Natural killer cell treated with Interleukin-12 subunit alpha and Interleukin-12 subunit beta and Interleukin-15 and Interleukin-18, amount 100 ng/mL, for 72 hours (primary cell): ENCODE data around the gene C2CD4C. TPM values are rescaled to one million over a fixed set of nuclear protein-coding genes. Genes with fewer than 3 reads are reported as not detected.

Source experiments
- ATAC-seq, 2 donors: fragments of 150-1000 bp; cut with Tn5 transposase in 1 of 2; sonication (Bioruptor Pico), chemical (Tn5 transposase) in 1 of 2; 2 replicates each; pipeline ENCODE4 v1.10.0; 2021
- DNase-seq: peaks from one replicate; pipeline ENCODE4 v3.0.0; 2022; ENCODE audit warnings: low spot score
- H3K27ac Mint-ChIP-seq, 2 donors: 1 replicate in 1 of 2; 2 replicates in 1 of 2; pipeline ENCODE4 v1.8.0; 2022; ENCODE audit warnings: mixed read lengths in 2 of 2, mild to moderate bottlenecking in 1 of 2, moderate library complexity in 1 of 2
- H3K27me3 Mint-ChIP-seq, 2 donors: 1 replicate in 1 of 2; 2 replicates in 1 of 2; pipeline ENCODE4 v1.8.0; 2022; ENCODE audit warnings: mixed read lengths in 2 of 2
- H3K36me3 Mint-ChIP-seq: one replicate; pipeline ENCODE4 v1.8.0; 2022; ENCODE audit warnings: mixed read lengths
- H3K4me1 Mint-ChIP-seq, 2 donors: 1 replicate in 1 of 2; 2 replicates in 1 of 2; pipeline ENCODE4 v1.8.0; 2022; ENCODE audit warnings: low read depth in 2 of 2, mixed read lengths in 2 of 2, mild to moderate bottlenecking in 1 of 2
- H3K4me3 Mint-ChIP-seq: one replicate; pipeline ENCODE4 v1.8.0; 2022; ENCODE audit warnings: mixed read lengths
- H3K9me3 Mint-ChIP-seq: 2 replicates; pipeline ENCODE4 v1.8.0; 2022; ENCODE audit warnings: mixed read lengths
- total RNA-seq, 2 donors: library from RNA; stranded (reverse); gene quantifications; one replicate each; pipeline ENCODE4 v1.2.3, GENCODE V29; 2022

C2CD4C gene
- total RNA-seq, 2 donors from 2014 or later: not detected

DNA sequence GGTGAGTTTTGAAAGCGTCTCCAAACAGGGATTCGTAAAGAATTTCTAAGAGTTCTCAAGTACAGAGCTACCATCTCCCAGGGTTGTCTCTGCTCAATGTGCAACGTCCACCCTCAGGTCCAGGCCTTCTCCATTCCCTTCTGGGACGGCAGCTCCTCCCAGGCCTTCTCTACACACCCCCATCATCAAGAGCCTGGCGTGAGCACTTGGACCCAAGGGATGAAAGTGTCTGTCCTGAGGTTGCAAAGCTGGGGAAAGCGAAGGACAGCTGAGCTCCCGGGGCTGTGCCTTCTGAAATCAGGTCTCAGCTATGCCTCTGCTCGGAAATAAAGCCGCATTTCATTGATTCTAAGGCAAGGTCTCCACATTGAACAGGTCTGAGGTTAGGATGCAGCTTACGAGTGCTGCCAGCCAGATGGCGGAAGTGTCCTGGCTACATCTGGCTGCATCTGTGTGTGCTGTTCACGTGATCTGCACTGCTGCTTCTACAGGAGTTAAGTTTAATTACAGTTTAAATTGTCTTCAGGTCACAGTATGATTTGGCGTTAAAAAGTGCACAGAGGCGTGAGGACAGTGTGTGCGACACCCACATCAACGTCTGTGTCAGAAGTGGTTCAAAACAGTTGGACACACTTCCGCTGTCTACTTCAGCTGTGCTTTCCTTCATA is 37.3 kb downstream of the C2CD4C start:
- Mint-ChIP-seq H3K27me3 (peaks cover 8 to 15% of the 10 kb centered on the region in 2 donors), H3K4me1 (no peaks in the 10 kb centered on the region), H3K27ac (no peak overlapping the region), H3K9me3 (no peaks in the 10 kb centered on the region), H3K4me3 (no peak overlapping the region), H3K36me3 (no peaks in the 10 kb centered on the region)
- DNase-seq: no peak
- no peak for ATAC-seq

DNA sequence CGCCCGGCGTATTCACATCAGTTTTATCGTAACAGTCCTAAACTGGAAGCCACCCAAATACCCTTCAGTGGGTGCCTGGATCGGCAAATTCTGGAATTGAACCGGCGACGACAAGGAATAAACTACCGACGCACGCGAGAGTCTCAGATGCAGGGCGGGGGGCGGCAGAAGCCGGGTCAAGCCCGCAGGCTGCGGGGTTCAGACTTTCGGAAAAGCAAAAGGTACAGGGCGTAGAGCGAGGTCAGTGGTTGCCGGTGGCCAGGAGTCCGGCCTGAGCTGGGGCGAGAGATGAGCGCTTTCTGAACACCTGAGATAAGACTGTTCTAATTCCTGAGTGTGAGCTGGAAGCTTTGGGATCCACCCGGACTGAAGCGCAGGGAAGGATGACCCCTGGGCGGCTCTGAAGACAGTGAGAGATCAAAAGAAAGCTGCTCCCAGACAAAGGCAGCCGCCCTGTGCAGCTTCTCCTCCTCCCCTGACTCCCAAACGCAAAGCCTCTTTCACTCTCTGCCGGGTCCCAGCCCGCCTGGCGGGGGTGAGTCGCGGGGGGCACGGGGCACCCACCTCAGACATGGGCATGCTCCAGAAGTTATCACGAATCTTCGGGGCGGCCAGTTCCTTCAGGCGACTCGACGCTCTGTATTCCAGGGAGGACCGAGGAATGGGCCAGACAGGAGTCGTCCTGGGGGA is 38.2 kb downstream of the C2CD4C start:
- DNase-seq (no peak), ATAC-seq (no peak)
- Mint-ChIP-seq H3K27me3 (peaks cover 8 to 18% of the 10 kb centered on the region in 2 donors), H3K4me1 (no peaks in the 10 kb centered on the region), H3K36me3 (no peaks in the 10 kb centered on the region), H3K4me3 (no peak overlapping the region), H3K27ac (no peak overlapping the region), H3K9me3 (no peaks in the 10 kb centered on the region)

DNA sequence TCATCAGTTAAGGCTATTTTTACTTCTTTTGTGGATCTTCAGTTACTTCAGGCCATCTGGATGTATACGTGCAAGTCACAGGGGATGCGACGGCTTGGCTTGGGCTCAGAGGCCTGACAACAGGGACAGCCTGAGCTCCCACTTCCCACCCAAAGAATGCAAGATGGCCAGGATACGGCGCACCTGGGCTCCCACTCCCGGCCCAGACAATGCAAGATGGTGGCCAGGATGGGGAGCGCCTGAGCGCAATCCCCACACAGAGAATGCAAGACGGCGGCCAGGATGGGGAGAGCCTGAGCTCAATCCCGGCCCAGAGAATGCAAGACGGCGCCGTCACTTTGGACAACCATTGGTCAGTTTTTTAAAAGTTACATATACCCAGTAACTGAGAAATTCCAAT is 39.1 kb downstream of the C2CD4C start:
- Mint-ChIP-seq H3K36me3 (no peaks in the 10 kb centered on the region), H3K27ac (no peak overlapping the region), H3K4me1 (no peaks in the 10 kb centered on the region), H3K9me3 (no peaks in the 10 kb centered on the region), H3K27me3 (peaks cover 8 to 18% of the 10 kb centered on the region in 2 donors), H3K4me3 (no peak overlapping the region)
- DNase-seq: no peak
- no peak for ATAC-seq

DNA sequence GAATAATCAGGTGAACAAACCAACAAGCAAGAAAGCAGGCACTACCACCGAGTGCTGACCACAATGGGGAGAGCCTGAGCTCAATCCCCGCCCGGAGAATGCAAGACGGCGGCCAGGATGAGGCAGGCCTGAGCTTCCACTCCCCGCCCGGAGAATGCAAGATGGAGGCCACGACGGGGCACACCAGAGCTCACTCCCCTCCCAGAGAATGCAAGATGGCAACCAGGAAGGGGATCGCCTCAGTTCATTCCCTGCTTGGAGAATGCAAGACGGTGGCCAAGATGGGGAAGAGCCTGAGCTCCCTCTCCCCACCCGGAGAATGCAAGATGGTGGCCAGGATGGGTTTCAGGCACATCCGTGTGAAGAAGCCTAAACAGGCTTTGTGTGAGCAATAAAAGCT is 39.7 kb downstream of the C2CD4C start:
- peaks cover 8 to 18% of the 10 kb centered on the region in 2 donors for H3K27me3 Mint-ChIP-seq
- H3K27ac Mint-ChIP-seq: no peak overlapping the region

GRCh38 chr19:368630-369024 is 40.3 kb downstream of the C2CD4C start:
- DNase-seq (no peak), ATAC-seq (no peak)
- Mint-ChIP-seq H3K27ac (no peak overlapping the region), H3K4me1 (no peaks in the 10 kb centered on the region), H3K4me3 (no peak overlapping the region), H3K9me3 (no peaks in the 10 kb centered on the region), H3K27me3 (peaks cover 8 to 18% of the 10 kb centered on the region in 2 donors), H3K36me3 (no peaks in the 10 kb centered on the region)

More for the DNA sequence above, 39.7 kb downstream of the C2CD4C start:
- no peak for ATAC-seq
- H3K9me3 Mint-ChIP-seq: no peaks in the 10 kb centered on the region
- DNase-seq: no peak
- H3K4me1 Mint-ChIP-seq: no peaks in the 10 kb centered on the region
- H3K36me3 Mint-ChIP-seq: no peaks in the 10 kb centered on the region
- no peak overlapping the region for H3K4me3 Mint-ChIP-seq

DNA sequence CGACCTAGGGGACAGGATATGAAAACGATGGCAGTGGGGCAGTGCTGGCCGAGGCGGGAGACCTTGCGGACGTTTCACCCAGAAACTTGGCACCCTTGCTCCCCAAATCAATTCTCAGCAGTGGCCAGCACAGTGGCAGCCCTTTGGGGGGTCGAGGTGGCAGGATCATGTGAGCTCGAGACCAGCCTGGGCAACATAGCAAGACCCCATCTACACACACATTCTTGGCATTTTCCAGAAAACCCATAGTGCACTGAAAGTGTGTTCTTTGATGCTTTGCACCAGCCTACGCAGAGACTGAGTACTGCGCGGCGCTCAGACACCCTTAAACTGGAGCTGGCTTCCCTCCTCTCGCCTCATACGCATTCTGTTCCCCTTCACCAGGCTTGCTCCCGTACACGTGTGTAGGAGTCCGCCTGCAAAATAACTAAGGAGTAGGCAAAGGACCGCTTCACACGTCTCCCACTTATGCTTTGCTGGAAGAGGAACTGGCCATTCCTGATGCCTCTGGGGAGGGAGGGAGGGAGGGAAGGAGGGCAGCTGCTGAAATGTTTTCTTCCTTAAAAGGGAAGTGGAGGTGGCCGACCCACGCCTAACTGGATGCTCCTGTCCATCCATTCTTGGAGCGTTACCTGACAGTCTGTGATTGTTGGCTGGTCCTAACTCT is 40.9 kb downstream of the C2CD4C start:
- peaks cover 8 to 18% of the 10 kb centered on the region in 2 donors for H3K27me3 Mint-ChIP-seq
- no peak for ATAC-seq
- no peak overlapping the region for H3K4me3 Mint-ChIP-seq
- H3K36me3 Mint-ChIP-seq: no peaks in the 10 kb centered on the region
- no peak overlapping the region for H3K27ac Mint-ChIP-seq
- no peaks in the 10 kb centered on the region for H3K9me3 Mint-ChIP-seq
- no peaks in the 10 kb centered on the region for H3K4me1 Mint-ChIP-seq
- no peak for DNase-seq

DNA sequence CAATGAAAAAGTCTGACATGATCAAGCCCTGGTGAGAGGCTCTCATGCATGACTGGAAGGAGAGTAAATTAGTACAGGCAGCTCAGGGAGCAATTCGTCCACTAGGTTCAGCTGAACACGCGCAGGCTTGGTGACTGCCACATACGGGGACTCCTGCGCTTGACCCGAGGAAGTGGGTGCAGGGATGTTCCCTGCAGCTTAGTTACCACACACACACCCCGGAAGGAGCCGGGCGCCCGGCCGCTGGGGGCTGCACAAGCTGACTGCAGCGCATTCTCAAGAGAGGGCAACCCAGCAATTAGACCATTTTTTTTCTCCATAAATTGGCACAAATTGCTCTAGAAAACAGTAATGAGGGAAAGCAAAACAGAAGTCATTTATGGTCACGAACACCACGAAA is 41.4 kb downstream of the C2CD4C start:
- no peak for DNase-seq
- H3K9me3 Mint-ChIP-seq: no peaks in the 10 kb centered on the region
- H3K27ac Mint-ChIP-seq: no peak overlapping the region
- no peaks in the 10 kb centered on the region for H3K4me1 Mint-ChIP-seq
- no peak overlapping the region for H3K4me3 Mint-ChIP-seq
- H3K36me3 Mint-ChIP-seq: no peaks in the 10 kb centered on the region
- peaks cover 8 to 20% of the 10 kb centered on the region in 2 donors for H3K27me3 Mint-ChIP-seq
- no peak for ATAC-seq

DNA sequence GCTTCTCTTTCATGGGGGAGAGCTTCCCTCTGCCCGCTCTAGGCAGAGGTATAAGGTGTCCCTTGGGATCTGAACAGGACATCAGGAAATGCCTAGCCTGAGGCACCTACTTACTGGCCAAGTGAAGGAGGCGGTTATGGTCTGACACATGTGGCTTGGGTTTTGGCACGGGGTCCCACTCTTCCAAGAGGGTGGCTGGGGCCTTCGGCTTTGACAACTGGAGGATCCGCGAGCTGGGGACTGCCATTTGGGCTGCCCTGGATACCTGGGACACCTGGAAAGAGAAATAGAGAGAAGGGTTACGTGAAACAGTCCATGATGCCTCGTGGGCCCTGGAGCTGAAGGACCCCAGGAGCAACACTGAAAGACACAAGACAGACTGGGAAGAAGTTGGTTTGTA is 42.0 kb downstream of the C2CD4C start:
- no peaks in the 10 kb centered on the region for H3K9me3 Mint-ChIP-seq
- H3K4me1 Mint-ChIP-seq: no peaks in the 10 kb centered on the region
- no peak for ATAC-seq
- H3K27ac Mint-ChIP-seq: no peak overlapping the region
- no peaks in the 10 kb centered on the region for H3K36me3 Mint-ChIP-seq
- no peak overlapping the region for H3K4me3 Mint-ChIP-seq
- H3K27me3 Mint-ChIP-seq: peaks cover 7 to 20% of the 10 kb centered on the region in 2 donors
- no peak for DNase-seq

DNA sequence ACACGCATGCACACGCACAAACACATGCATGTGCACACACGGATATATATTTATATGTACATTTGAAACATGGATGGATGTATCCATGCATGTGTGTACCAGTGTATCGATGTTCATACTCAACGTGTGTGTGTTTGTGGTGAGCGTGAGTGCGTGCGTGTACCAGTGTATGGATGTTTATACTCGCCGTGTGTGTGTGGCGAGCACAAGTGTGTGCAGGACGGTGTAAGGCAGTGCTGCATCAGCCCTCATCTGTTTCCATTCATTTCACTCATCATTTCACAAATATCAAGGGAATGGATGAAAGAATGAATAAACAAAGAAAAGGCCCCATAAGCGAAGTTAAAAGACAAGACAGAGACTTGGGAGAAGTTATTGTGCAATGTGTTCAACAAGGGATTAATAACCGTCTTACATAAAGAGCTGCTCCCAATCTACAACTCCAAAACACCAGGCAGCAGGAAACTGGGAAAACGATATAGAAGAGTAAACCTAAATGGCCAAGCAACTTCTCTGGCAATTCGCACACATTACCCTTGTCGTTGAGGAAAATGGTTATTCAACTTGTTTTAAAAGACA is 42.7 kb downstream of the C2CD4C start:
- no peak overlapping the region for H3K4me3 Mint-ChIP-seq
- ATAC-seq (no peak), DNase-seq (no peak)
- H3K9me3 Mint-ChIP-seq: no peaks in the 10 kb centered on the region
- H3K27ac Mint-ChIP-seq: no peak overlapping the region
- no peaks in the 10 kb centered on the region for H3K36me3 Mint-ChIP-seq
- peaks cover under 1 to 16% of the 10 kb centered on the region in 2 donors for H3K27me3 Mint-ChIP-seq
- H3K4me1 Mint-ChIP-seq: no peaks in the 10 kb centered on the region

DNA sequence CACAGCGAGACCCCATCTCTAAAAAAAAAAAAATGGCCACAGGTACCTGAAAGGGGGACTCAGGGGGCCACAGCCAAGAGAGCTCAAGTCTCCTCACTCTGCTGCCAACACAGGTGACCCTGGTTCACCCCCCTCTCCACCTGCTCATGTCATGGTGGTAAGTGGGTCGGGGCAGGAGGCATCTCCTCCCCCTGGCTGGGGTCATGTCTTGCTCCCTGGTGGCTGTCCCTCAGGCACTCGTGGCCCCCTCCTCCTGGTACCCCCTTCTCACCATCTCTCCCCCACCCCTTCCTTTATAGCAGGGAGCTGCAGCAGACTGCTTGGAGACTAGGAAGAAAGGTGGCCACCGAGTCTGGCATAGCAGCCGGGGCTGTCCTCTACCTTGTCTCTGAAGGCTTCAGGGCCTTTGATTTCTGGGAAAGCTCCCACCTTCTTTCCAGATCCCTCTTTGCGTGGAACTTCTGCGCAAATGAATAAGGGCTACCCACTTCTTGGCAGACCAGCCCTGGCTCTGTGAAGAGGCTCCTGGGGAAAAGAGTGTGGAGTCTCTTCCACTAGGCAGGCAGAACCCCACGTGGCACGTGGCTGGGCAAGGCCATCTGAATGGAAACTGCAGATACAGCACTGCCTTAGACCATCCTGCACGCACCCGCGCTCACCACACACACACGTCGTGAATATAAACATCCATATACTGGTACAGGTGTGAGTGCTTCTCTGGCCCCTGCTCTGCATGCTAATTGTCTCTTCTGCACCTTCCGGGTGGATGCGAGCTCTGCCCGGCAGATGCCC is 44.3 kb downstream of the C2CD4C start:
- Mint-ChIP-seq H3K4me1 (no peaks in the 10 kb centered on the region), H3K9me3 (no peaks in the 10 kb centered on the region), H3K36me3 (no peaks in the 10 kb centered on the region), H3K27ac (no peak overlapping the region), H3K4me3 (no peak overlapping the region), H3K27me3 (peaks cover 0 to 16% of the 10 kb centered on the region in 2 donors)
- DNase-seq (no peak), ATAC-seq (no peak)

DNA sequence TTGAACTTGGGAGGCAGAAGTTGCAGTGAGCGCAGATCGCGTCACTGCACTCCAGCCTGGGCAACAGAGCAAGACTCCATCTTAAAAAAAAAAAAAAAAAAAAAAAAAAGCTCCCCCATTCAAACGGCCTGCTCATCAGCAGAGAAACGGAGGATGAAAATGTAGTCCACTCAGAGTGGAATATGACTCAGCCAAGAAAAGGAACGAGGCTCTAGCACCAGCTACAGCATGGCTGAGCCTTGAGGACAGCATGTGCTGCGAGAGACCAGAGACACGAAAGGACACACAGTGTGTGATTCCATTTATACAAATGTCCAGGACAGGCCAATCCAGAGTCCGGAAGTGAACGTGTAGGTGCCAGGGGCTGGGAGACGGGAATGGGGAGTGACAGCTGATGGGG is 46.3 kb downstream of the C2CD4C start:
- no peak for ATAC-seq
- H3K27me3 Mint-ChIP-seq: peaks cover 0 to 18% of the 10 kb centered on the region in 2 donors

DNA sequence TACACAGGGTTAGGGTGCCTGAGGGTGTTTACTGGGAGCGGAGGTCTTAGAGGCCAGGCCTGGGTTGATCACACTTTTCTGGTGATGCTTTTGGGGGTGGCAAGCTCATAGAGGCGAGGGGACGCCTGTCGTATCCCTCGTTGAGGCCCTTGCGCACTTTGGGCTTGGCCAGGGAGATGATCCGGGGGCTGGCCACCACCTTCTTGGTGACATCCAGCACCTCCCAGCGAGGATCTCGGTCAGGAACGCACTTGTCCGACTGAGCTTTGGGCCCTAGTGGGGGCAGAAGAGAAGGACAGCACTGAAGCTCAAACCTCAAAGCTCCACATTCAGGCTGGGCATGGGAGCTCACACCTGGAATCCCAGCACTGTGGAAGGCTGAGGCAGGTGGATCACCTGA is 46.8 kb downstream of the C2CD4C start:
- Mint-ChIP-seq H3K4me1 (no peaks in the 10 kb centered on the region), H3K27ac (no peak overlapping the region), H3K4me3 (no peak overlapping the region), H3K27me3 (peaks cover 0 to 18% of the 10 kb centered on the region in 2 donors), H3K36me3 (no peaks in the 10 kb centered on the region), H3K9me3 (no peaks in the 10 kb centered on the region)
- no peak for ATAC-seq
- DNase-seq: no peak

More for the DNA sequence above, 46.3 kb downstream of the C2CD4C start:
- no peaks in the 10 kb centered on the region for H3K4me1 Mint-ChIP-seq
- DNase-seq: no peak
- no peaks in the 10 kb centered on the region for H3K36me3 Mint-ChIP-seq
- H3K27ac Mint-ChIP-seq: no peak overlapping the region
- no peaks in the 10 kb centered on the region for H3K9me3 Mint-ChIP-seq
- H3K4me3 Mint-ChIP-seq: no peak overlapping the region

DNA sequence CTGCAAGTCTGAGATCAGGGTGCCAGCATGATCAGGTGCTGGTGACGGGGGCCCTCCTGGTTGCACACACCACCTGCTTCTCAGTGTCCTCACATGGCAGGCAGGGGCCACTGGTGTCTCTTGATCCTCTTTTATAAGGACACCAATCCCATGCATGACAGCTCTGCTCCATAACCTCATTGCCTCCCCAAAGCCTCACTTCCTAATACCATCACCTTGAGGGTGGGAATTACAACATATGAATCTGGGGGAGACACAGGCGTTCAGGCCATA is 49.4 kb downstream of the C2CD4C start:
- Mint-ChIP-seq H3K9me3 (no peaks in the 10 kb centered on the region), H3K4me1 (no peaks in the 10 kb centered on the region), H3K27me3 (peaks cover 0 to 10% of the 10 kb centered on the region in 2 donors), H3K4me3 (no peak overlapping the region), H3K27ac (no peak overlapping the region), H3K36me3 (no peaks in the 10 kb centered on the region)
- ATAC-seq (no peak), DNase-seq (no peak)
